GM12872 (cell line): ENCODE results near the gene IGFBP5.

Experiments
- TF ChIP-seq, protein P1 (sequence below): IDR thresholded peaks from 3 replicates; pipeline ENCODE4 v1.5.1; 2011; ENCODE audit warnings: low read depth, mild to moderate bottlenecking, low read length, moderate library complexity; ENCODE audit not compliant: insufficient read depth

Gene IGFBP5

DNA sequence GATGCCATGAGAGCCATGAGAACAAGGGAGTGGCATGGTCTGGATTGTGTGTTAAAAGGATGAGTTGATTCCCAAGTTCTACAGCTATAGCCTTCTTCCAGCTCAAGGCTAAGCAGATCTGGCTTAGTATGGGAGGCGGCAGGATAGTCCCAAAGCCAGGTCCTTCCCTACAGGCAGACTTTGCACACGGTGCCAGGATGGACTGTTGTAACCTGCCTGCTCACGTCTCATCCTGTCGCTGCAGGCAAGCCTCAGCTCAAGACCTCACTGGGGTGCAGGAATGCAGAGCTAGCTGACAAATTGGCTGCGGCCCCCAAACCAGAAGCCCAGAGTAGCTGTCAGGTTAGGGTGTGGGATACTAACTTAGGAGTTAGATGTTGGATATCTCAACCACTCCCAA lies 28.8 kb upstream of the IGFBP5 start:
- TF ChIP-seq, protein P1, sequence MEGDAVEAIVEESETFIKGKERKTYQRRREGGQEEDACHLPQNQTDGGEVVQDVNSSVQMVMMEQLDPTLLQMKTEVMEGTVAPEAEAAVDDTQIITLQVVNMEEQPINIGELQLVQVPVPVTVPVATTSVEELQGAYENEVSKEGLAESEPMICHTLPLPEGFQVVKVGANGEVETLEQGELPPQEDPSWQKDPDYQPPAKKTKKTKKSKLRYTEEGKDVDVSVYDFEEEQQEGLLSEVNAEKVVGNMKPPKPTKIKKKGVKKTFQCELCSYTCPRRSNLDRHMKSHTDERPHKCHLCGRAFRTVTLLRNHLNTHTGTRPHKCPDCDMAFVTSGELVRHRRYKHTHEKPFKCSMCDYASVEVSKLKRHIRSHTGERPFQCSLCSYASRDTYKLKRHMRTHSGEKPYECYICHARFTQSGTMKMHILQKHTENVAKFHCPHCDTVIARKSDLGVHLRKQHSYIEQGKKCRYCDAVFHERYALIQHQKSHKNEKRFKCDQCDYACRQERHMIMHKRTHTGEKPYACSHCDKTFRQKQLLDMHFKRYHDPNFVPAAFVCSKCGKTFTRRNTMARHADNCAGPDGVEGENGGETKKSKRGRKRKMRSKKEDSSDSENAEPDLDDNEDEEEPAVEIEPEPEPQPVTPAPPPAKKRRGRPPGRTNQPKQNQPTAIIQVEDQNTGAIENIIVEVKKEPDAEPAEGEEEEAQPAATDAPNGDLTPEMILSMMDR: no peak

DNA sequence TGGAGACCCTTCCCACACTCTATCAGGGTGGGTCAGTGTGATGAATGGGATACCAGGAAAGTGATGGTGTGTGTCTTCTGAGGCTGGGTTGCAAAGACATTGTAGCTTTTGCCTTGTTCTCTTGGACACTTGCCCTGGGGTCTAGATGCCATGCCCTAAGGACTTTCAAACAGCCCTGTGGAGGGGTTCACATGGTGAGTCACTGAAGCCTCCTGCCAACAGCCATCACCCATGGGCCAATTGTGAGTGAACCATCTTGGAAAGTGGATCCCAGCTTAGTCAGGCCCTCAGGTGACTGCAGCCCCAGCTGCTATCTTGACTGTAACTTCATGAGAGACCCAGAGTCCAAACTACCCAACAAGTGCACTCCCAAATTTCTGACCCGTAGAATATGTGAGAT lies 25.8 kb upstream of the IGFBP5 start:
- TF ChIP-seq, protein P1: no peak

DNA sequence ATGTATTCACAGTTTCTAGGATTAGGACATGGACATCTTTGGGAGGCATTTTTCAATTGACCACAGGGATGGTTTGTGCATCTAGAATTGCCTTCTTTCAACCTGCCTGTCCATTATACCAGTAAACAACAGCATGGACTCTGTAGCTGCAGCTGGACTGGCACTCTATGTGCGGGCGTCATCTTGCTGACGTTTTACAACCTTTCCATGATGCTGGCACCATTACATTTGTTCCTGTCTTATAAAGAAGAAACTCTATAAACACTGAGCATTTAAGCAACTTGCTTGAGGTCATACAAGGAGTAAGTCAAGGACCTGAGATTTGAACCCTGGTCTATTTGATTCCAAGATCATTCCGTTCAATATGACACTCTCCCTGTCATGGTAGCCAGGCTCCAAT lies 25.4 kb upstream of the IGFBP5 start:
- TF ChIP-seq, protein P1: no peak

GRCh38 chr2:216717907-216718615 lies 22.7 kb upstream of the IGFBP5 start:
- TF ChIP-seq, protein P1: no peak

DNA sequence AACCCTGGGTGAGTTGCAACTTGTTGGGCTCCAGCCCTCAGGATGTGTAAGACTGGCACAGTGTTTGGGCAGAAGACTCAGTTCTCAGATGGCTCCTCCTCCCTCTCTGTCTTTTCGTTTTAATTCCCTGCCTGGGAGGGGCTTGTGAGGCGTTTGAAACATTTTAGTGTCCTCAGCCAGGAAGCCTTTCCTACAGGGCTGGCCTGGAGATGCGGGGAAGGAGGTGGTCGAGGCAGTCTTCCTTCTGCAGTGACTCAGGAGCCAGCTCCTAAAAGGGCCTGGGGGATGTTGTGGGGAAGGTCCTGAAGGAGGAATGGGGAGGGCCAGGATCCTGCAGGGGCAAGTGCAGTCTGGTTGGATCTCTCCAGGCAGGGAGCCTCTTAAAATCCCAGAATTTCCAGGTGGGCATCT lies 22.1 kb upstream of the IGFBP5 start:
- TF ChIP-seq, protein P1: no peak

- TF ChIP-seq, protein P1: no peak
Observed at GRCh38 chr2:216716109-216716508, 20.8 kb upstream of the IGFBP5 start.

DNA sequence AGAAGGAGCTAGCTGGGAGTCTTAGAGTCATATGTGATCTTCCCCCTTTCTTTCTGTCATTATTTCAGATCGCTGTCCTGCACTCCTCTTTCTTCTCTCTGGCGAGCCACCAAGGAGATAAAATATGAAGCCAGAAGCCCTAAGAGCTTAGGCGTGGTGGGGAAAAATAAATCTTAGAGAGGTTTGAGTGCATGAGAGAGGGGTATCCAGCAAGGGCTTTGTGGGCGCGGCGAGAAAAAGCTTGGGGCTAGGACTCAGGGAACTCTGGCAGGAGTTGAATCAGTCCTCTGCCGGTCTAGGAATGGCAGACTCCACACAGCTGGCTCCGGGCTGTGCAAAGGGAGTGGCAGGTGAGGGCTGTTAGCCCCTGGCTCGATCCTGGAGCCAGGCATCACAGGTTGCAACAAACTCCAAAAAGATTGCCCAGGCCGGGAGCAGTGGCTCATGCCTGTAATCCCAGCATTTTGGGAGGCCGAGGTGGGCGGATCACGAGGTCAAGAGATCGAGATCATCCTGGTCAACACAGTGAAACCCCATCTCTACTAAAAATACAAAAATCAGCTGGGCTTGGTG lies 20.1 kb upstream of the IGFBP5 start:
- TF ChIP-seq, protein P1: no peak
